Measurements from ENCODE around the gene ASS1.

Gene ASS1

DNA sequence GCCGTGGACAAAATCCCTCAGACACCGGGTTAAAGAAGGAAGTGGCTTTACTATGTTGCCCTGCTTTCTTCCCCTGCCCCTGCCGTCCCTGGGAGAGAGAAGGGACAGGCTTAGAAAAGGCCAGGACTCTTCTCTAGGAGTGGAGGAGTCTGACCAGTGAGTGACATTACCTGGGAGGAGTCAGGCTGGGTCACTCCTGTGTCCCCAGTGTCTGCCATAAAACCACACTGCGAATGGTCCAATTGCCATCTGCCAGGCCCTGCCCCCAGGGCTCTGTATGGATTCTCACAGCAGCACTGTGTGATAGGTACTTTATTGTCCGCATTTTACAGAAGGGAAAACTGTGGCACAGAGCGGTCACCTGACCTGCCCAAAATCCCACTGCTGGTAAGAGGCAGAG, 103.3 kb downstream of the ASS1 start:
- H3K27ac ChIP-seq (ENCODE audit: low read depth, low read length, severe bottlenecking): no peak overlapping the region
- H3K9me3 ChIP-seq (ENCODE audit: control insufficient read depth, low read length): no peaks in the 10 kb centered on the region
- no peaks in the 10 kb centered on the region for H3K36me3 ChIP-seq (ENCODE audit: control insufficient read depth, insufficient read depth, low read length)
- WGBS, 2 experiments (ENCODE audit: insufficient coverage in 2 of 2): 89 to 93% methylated on average over 5 to 6 of the region's 6 CpGs
- H3K4me1 ChIP-seq (ENCODE audit: control insufficient read depth, insufficient read depth, low read length, poor library complexity, severe bottlenecking): no peaks in the 10 kb centered on the region
- H3K4me3 ChIP-seq (ENCODE audit: extremely low read depth, insufficient read depth, low read length, poor library complexity, severe bottlenecking): no peak overlapping the region

DNA sequence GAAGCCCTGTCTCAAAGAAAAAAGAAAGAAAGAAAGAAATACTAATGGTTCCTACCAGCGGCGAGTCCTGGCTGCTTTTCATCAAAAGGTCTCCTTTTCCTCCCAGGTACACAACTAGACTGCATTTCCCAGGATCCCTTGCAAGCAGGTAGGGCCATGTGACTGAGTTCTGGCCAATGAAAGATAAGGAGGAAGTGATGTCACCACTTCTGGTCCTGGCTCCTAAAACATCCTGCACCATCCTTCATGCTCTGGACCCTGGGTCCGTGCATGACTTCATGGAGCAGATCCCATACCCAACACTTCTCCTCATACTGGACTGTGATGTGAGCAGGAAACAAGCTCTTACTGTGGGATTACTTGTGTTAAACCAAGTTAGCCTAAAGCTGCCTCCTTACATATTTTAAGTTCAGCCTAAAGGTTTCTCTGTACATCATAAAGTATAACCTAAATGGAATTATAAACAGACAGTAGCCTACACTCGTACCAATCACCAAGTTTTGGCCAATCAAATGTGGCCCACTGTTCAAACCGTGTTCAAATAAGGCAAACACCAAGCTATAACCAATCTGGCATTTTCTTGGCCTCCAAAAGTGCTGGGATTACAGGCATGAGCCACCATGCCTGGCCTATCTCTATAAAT, 104.5 kb downstream of the ASS1 start:
- no peaks in the 10 kb centered on the region for H3K36me3 ChIP-seq (ENCODE audit: control insufficient read depth, insufficient read depth, low read length)
- WGBS, 2 experiments (ENCODE audit: insufficient coverage in 2 of 2): 79 to 98% methylated on average over 3 to 5 of the region's 5 CpGs
- H3K27ac ChIP-seq (ENCODE audit: low read depth, low read length, severe bottlenecking): no peak overlapping the region
- H3K4me3 ChIP-seq (ENCODE audit: extremely low read depth, insufficient read depth, low read length, poor library complexity, severe bottlenecking): no peak overlapping the region
- no peaks in the 10 kb centered on the region for H3K4me1 ChIP-seq (ENCODE audit: control insufficient read depth, insufficient read depth, low read length, poor library complexity, severe bottlenecking)
- no peaks in the 10 kb centered on the region for H3K9me3 ChIP-seq (ENCODE audit: control insufficient read depth, low read length)
